Nephron progenitor cell (in vitro differentiated cells): ENCODE results near the gene CD274.

Source experiments
- DNase-seq: peaks from one replicate; pipeline ENCODE4 v3.0.0; 2021
- H3K27ac Mint-ChIP-seq: 2 replicates; pipeline ENCODE4 v1.8.0; 2021; ENCODE audit warnings: mild to moderate bottlenecking, moderate library complexity, mixed read lengths
- H3K27me3 Mint-ChIP-seq: 2 replicates; pipeline ENCODE4 v1.8.0; 2021; ENCODE audit warnings: mild to moderate bottlenecking, low read depth, mixed read lengths; ENCODE audit not compliant: poor library complexity
- H3K36me3 Mint-ChIP-seq: 2 replicates; pipeline ENCODE4 v1.8.0; 2021; ENCODE audit warnings: low read depth, mixed read lengths
- H3K4me1 Mint-ChIP-seq: 2 replicates; pipeline ENCODE4 v1.8.0; 2021; ENCODE audit warnings: mixed read lengths
- H3K4me3 Mint-ChIP-seq: 2 replicates; pipeline ENCODE4 v1.8.0; 2021; ENCODE audit warnings: mild to moderate bottlenecking, moderate library complexity, mixed read lengths
- H3K9me3 Mint-ChIP-seq: 2 replicates; pipeline ENCODE4 v1.8.0; 2021; ENCODE audit warnings: mild to moderate bottlenecking, moderate library complexity, mixed read lengths
- CTCF ChIP-seq: fragments of 200-600 bp; sonication (generic); IDR thresholded peaks from 2 replicates; pipeline ENCODE4 v1.5.0; 2021; ENCODE audit warnings: antibody characterized with exemption

The CD274 gene

GRCh38 chr9:5499157-5499556, 48.8 kb downstream of the CD274 start:
- TF ChIP-seq CTCF = no peak
- H3K27ac Mint-ChIP-seq = no peak overlapping the region
- H3K27me3 Mint-ChIP-seq = peaks cover 6% of the 10 kb centered on the region
- H3K4me3 Mint-ChIP-seq = no peak overlapping the region
- H3K36me3 Mint-ChIP-seq = no peaks in the 10 kb centered on the region
- H3K4me1 Mint-ChIP-seq = no peaks in the 10 kb centered on the region
- peaks cover 8% of the 10 kb centered on the region for H3K9me3 Mint-ChIP-seq
- DNase-seq = no peak

GRCh38 chr9:5499889-5500398, 49.6 kb downstream of the CD274 start:
- H3K27ac Mint-ChIP-seq = no peak overlapping the region
- DNase-seq = no peak
- H3K36me3 Mint-ChIP-seq = no peaks in the 10 kb centered on the region
- H3K4me3 Mint-ChIP-seq = no peak overlapping the region
- H3K27me3 Mint-ChIP-seq = peaks cover 6% of the 10 kb centered on the region
- no peak for TF ChIP-seq CTCF
- H3K4me1 Mint-ChIP-seq = no peaks in the 10 kb centered on the region
- H3K9me3 Mint-ChIP-seq = peaks cover 14% of the 10 kb centered on the region

DNA sequence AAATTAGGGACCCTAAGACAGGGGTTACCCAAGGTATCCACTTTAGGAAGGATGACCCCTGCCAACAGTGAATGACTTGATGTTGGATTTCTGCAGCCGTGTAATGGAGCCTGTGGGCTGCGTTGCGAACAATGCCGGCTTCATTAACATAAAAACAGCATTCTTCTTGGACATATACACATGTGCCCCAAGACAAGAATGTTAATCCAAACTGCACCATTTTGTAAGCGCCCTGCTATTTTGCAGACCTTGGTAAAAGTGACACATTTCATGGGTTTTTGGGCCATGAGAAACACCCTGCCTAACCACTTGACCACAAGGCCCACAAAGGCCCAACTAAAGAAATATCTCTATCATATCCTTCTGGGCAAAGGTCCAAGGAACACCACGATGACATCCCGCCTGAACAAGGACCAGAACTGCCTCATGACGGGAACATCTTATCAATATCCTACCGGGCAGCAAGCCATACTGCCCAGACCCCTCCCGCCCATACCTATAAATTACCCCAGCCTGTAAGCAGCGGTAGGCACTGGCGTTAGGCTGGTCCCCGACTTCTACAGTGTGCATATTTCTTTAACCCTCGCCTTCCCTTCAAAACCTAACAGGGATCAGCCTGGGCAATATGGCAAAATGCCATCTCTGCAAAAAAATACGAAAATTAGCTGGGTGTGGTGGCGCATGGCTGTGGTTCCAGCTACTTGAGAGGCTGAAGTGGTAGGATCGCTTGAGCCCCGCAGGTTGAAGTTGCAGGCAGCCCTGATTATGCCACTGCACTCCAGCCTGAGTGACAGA, 50.3 kb downstream of the CD274 start:
- no peaks in the 10 kb centered on the region for H3K4me1 Mint-ChIP-seq
- no peak overlapping the region for H3K27ac Mint-ChIP-seq
- H3K36me3 Mint-ChIP-seq = peaks cover 5% of the 10 kb centered on the region
- DNase-seq = no peak
- no peak for TF ChIP-seq CTCF
- no peak overlapping the region for H3K4me3 Mint-ChIP-seq
- H3K27me3 Mint-ChIP-seq = peaks cover 6% of the 10 kb centered on the region
- H3K9me3 Mint-ChIP-seq = peaks cover 21% of the 10 kb centered on the region

- no peak overlapping the region for H3K27ac Mint-ChIP-seq
- TF ChIP-seq CTCF = no peak
- H3K4me1 Mint-ChIP-seq = no peaks in the 10 kb centered on the region
- H3K36me3 Mint-ChIP-seq = peaks cover 5% of the 10 kb centered on the region
- no peak for DNase-seq
- peaks cover 6% of the 10 kb centered on the region for H3K27me3 Mint-ChIP-seq
- H3K9me3 Mint-ChIP-seq = peaks cover 30% of the 10 kb centered on the region
- no peak overlapping the region for H3K4me3 Mint-ChIP-seq
Observed at GRCh38 chr9:5502553-5502952, 52.2 kb downstream of the CD274 start.

DNA sequence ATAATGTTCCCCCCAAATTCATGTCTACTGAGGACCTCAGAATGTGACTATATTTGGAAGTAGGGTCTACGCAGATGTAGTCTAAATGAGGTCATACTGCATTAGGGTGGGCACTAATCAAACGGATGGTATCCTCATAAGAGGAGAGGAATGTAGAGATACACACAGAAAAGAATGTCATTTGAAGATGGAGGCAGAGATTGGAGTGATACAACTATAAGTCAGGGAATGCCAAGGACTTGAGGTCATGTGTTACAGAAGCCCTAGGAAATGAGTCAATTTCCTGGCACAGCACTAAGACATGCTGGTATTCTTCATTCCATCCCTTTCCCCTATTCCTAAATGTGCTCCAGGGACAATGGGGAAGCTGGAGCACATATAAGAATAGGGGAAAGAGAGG, 59.2 kb downstream of the CD274 start:
- H3K4me1 Mint-ChIP-seq = peaks cover 11% of the 10 kb centered on the region
- H3K27me3 Mint-ChIP-seq = no peaks in the 10 kb centered on the region
- no peak overlapping the region for H3K27ac Mint-ChIP-seq
- H3K36me3 Mint-ChIP-seq = peaks cover 5% of the 10 kb centered on the region
- no peak for DNase-seq
- peaks cover 20% of the 10 kb centered on the region for H3K9me3 Mint-ChIP-seq
- no peak for TF ChIP-seq CTCF
- H3K4me3 Mint-ChIP-seq = no peak overlapping the region
